ENCODE results near the gene SBNO2. TPM values are rescaled to one million over a fixed set of nuclear protein-coding genes. Genes with fewer than 3 reads are reported as not detected.

Gene SBNO2
- polyA plus RNA-seq, 1 of the 3 experiments (the other 2 are of a cell fraction) = 18.3 TPM

DNA sequence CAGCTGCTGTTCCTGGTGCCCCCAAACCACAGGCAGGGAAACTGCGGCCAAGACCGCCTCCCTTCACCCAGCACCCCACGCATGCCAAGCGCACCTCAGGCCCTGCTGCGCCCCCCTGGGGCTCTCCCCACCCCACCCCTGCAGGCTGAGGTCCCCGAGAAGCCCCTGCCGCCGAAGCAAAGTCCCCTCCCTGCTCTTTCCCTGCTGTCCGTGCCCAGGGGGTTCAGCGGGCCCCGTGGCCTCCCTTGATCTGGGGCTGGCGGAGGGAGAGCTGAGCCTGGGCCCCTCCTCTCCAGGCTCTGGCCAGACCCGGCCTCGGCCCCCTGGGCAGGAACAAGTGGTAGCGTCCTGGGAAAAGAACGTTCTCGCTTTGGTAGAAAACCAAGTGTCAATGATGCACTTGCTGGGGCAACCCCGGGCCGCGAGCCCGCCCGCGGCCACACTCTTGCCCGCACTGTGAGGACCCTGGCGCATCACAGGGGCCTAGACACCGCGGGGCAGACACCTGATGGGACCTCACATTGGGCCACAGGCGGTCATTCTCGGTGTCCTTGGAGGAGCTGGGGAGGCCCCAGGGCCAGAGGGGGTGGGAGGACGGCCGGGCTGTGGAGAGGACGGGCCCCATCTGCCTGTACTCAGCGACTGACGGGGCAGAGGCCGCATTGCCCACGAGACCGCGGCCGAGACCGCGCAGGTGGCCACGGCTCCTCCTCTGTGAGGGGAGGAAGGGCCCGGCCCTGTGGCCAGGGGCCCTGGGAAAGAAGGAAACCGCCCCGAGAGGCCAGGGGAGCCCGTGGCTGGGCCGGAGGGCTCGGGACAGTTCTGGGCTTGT is 41.3 kb downstream of the SBNO2 start:
- H3F3A ChIP-seq (replicated peaks; ENCODE audit: insufficient read depth) = no peaks in the 10 kb centered on the region
- H3K36me3 ChIP-seq (replicated peaks in 1 of 2; ENCODE audit: control insufficient read depth in 1 of 2, insufficient read depth in 2 of 2, low read length in 1 of 2) = peaks cover 0 to 2% of the 10 kb centered on the region in 2 experiments
- DNase-seq = no peak
- no peak overlapping the region for H2AFZ ChIP-seq (ENCODE audit: low read depth)
- no peaks in the 10 kb centered on the region for H3K4me1 ChIP-seq (ENCODE audit: control insufficient read depth in 1 of 2, insufficient read depth in 2 of 2, low read depth in 1 of 2, low read length in 1 of 2)
- no peak overlapping the region for H3K4me2 ChIP-seq
- H3K9me2 ChIP-seq = no peaks in the 10 kb centered on the region
- 0 out of 2 replicates have a peak, but pooled peaks cover 4% of the 10 kb centered on the region for H4K20me1 ChIP-seq (ENCODE audit: insufficient read depth)
- POLR2A ChIA-PET = interaction anchor here (0.6 to 1.2 kb wide), 2 partner anchors 13 to 136 kb away, joined by 3 to 5 read pairs; partner anchors contain the start of gene CIRBP
- H3K9me3 ChIP-seq = no peaks in the 10 kb centered on the region
- H3K79me2 ChIP-seq (ENCODE audit: insufficient read depth) = peaks cover 13% of the 10 kb centered on the region; the same call in 1 of the 2 replicates
- H3K27ac ChIP-seq (ENCODE audit: low read depth in 2 of 2, low read length in 1 of 2) = no peak overlapping the region
- CTCF ChIA-PET = interaction anchor here (1.2 kb wide), 1 partner anchor 91 kb away, joined by 3 read pairs; no protein-coding TSS in a partner anchor
- 100% methylated on average over 1 of the region's 48 CpGs for WGBS (ENCODE audit: low lambda C conversion rate)
- H3K9ac ChIP-seq = no peak overlapping the region
- no peaks in the 10 kb centered on the region for H3K27me3 ChIP-seq (ENCODE audit: insufficient read depth)
- no peak for TF ChIP-seq RFX5 (IDR thresholded peaks at IDR 0.05; ENCODE audit: low read length)
- TF ChIP-seq RXRA (IDR thresholded peaks at IDR 0.05; ENCODE audit: borderline replicate concordance, low read depth) = no peak
- TF ChIP-seq, protein P1, sequence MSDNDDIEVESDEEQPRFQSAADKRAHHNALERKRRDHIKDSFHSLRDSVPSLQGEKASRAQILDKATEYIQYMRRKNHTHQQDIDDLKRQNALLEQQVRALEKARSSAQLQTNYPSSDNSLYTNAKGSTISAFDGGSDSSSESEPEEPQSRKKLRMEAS (IDR thresholded peaks at IDR 0.05; ENCODE audit: low read depth) = no peak
- no peak for TF ChIP-seq YY1 (IDR thresholded peaks at IDR 0.05; ENCODE audit: low read depth)
- no peak for TF ChIP-seq TAF1 (IDR thresholded peaks at IDR 0.05; ENCODE audit: borderline replicate concordance, low read depth, low read length)
- no peak for TF ChIP-seq GABPA (IDR thresholded peaks at IDR 0.05; ENCODE audit: low read depth)
- no peak for TF ChIP-seq NRF1 (IDR thresholded peaks at IDR 0.05; ENCODE audit: low read depth, low read length)
- TF ChIP-seq POLR2AphosphoS5 (IDR thresholded peaks at IDR 0.05; ENCODE audit: low read depth, low read length) = no peak
- TF ChIP-seq TCF12 (IDR thresholded peaks at IDR 0.05) = no peak
- TF ChIP-seq, protein P2, sequence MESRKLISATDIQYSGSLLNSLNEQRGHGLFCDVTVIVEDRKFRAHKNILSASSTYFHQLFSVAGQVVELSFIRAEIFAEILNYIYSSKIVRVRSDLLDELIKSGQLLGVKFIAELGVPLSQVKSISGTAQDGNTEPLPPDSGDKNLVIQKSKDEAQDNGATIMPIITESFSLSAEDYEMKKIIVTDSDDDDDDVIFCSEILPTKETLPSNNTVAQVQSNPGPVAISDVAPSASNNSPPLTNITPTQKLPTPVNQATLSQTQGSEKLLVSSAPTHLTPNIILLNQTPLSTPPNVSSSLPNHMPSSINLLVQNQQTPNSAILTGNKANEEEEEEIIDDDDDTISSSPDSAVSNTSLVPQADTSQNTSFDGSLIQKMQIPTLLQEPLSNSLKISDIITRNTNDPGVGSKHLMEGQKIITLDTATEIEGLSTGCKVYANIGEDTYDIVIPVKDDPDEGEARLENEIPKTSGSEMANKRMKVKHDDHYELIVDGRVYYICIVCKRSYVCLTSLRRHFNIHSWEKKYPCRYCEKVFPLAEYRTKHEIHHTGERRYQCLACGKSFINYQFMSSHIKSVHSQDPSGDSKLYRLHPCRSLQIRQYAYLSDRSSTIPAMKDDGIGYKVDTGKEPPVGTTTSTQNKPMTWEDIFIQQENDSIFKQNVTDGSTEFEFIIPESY (IDR thresholded peaks at IDR 0.05; ENCODE audit: borderline replicate concordance, low read depth) = no peak
- TF ChIP-seq, protein P3, sequence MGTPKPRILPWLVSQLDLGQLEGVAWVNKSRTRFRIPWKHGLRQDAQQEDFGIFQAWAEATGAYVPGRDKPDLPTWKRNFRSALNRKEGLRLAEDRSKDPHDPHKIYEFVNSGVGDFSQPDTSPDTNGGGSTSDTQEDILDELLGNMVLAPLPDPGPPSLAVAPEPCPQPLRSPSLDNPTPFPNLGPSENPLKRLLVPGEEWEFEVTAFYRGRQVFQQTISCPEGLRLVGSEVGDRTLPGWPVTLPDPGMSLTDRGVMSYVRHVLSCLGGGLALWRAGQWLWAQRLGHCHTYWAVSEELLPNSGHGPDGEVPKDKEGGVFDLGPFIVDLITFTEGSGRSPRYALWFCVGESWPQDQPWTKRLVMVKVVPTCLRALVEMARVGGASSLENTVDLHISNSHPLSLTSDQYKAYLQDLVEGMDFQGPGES (IDR thresholded peaks at IDR 0.05; ENCODE audit: low read depth, low read length) = no peak
- H3K4me3 ChIP-seq (ENCODE audit: low read depth in 2 of 2, low read length in 1 of 2) = no peak overlapping the region

All from SK-N-SH (cell line).